ENCODE data around the gene TEK.

Gene TEK

DNA sequence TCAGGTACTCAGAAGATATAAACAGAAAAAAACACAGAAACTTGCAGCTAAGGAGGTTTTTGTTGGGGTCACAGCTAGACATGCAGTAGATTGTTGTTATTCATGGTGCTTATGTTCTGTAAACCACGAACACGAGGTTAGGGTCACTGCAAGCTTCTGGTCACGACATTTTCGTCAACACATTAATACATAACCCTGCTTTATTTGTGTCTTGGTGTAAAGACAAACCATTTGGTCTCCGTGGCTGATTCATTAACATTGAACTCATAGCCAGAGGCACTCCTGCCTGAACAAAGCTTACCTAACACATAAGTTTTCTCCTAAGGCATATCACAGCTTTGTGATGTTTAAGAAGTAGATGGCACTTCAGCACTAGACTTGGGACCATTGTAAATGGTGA, 16.9 kb downstream of the TEK start:
- ATAC-seq: no peak
- TF ChIP-seq SNAI2 (CRISPR knock-in tag; IDR thresholded peaks at IDR 0.05) (no peak), RARB (CRISPR knock-in tag; IDR thresholded peaks at IDR 0.05) (no peak), CSDC2 (CRISPR knock-in tag; IDR thresholded peaks at IDR 0.05) (no peak), ZNF565 (CRISPR knock-in tag; conservative IDR thresholded peaks at IDR 0.05; ENCODE audit: low read depth) (no peak), ISL1 (CRISPR knock-in tag; IDR thresholded peaks at IDR 0.05) (no peak), ZNF8 (CRISPR knock-in tag; IDR thresholded peaks at IDR 0.05) (no peak), GLIS3 (CRISPR knock-in tag; IDR thresholded peaks at IDR 0.05) (no peak), OSR1 (CRISPR knock-in tag; IDR thresholded peaks at IDR 0.05) (no peak), TCF4 (CRISPR knock-in tag; IDR thresholded peaks at IDR 0.05; ENCODE audit: borderline replicate concordance) (no peak), ESRRG (CRISPR knock-in tag; IDR thresholded peaks at IDR 0.05) (no peak), PPARA (CRISPR knock-in tag; IDR thresholded peaks at IDR 0.05; ENCODE audit: borderline replicate concordance) (no peak), TOX (CRISPR knock-in tag; IDR thresholded peaks at IDR 0.05; ENCODE audit: borderline replicate concordance) (no peak), ZNF70 (CRISPR knock-in tag; IDR thresholded peaks at IDR 0.05) (no peak), ZFP3 (CRISPR knock-in tag; IDR thresholded peaks at IDR 0.05) (no peak), ARNTL (CRISPR knock-in tag; IDR thresholded peaks at IDR 0.05; ENCODE audit: borderline replicate concordance, low read depth) (no peak), BACH2 (CRISPR knock-in tag; IDR thresholded peaks at IDR 0.05; ENCODE audit: borderline replicate concordance) (no peak), ZFP30 (CRISPR knock-in tag; IDR thresholded peaks at IDR 0.05) (no peak)
- TF ChIP-seq, protein P1, sequence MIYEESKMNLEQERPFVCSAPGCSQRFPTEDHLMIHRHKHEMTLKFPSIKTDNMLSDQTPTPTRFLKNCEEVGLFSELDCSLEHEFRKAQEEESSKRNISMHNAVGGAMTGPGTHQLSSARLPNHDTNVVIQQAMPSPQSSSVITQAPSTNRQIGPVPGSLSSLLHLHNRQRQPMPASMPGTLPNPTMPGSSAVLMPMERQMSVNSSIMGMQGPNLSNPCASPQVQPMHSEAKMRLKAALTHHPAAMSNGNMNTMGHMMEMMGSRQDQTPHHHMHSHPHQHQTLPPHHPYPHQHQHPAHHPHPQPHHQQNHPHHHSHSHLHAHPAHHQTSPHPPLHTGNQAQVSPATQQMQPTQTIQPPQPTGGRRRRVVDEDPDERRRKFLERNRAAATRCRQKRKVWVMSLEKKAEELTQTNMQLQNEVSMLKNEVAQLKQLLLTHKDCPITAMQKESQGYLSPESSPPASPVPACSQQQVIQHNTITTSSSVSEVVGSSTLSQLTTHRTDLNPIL (CRISPR knock-in tag; IDR thresholded peaks at IDR 0.05; ENCODE audit: low read depth): no peak
- TF ChIP-seq, protein P2, sequence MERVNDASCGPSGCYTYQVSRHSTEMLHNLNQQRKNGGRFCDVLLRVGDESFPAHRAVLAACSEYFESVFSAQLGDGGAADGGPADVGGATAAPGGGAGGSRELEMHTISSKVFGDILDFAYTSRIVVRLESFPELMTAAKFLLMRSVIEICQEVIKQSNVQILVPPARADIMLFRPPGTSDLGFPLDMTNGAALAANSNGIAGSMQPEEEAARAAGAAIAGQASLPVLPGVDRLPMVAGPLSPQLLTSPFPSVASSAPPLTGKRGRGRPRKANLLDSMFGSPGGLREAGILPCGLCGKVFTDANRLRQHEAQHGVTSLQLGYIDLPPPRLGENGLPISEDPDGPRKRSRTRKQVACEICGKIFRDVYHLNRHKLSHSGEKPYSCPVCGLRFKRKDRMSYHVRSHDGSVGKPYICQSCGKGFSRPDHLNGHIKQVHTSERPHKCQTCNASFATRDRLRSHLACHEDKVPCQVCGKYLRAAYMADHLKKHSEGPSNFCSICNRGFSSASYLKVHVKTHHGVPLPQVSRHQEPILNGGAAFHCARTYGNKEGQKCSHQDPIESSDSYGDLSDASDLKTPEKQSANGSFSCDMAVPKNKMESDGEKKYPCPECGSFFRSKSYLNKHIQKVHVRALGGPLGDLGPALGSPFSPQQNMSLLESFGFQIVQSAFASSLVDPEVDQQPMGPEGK (CRISPR knock-in tag; IDR thresholded peaks at IDR 0.05; ENCODE audit: borderline replicate concordance): no peak
- TF ChIP-seq, protein P3, sequence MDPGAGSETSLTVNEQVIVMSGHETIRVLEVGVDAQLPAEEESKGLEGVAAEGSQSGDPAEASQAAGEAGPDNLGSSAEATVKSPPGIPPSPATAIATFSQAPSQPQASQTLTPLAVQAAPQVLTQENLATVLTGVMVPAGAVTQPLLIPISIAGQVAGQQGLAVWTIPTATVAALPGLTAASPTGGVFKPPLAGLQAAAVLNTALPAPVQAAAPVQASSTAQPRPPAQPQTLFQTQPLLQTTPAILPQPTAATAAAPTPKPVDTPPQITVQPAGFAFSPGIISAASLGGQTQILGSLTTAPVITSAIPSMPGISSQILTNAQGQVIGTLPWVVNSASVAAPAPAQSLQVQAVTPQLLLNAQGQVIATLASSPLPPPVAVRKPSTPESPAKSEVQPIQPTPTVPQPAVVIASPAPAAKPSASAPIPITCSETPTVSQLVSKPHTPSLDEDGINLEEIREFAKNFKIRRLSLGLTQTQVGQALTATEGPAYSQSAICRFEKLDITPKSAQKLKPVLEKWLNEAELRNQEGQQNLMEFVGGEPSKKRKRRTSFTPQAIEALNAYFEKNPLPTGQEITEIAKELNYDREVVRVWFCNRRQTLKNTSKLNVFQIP (CRISPR knock-in tag; IDR thresholded peaks at IDR 0.05; ENCODE audit: borderline replicate concordance, low read depth): no peak

DNA sequence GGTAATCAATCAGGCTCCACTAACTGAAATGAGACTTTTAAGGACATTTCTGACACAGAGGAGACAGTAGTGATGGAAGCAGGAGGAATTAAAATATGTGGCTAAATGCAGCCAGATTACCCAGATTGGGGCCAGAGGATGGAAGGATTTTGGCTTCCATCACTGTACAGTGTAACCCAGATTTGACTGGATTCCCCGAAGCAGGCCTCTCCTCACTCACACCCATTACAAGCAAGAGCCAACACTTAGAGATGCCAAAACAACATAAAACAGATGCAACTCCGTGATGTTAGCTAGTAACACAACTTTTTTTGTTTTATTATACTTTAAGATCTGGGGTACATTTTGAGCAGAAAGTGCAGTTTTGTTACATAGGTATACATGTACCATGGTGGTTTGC, 17.6 kb downstream of the TEK start:
- ATAC-seq: no peak
- TF ChIP-seq, protein P4, sequence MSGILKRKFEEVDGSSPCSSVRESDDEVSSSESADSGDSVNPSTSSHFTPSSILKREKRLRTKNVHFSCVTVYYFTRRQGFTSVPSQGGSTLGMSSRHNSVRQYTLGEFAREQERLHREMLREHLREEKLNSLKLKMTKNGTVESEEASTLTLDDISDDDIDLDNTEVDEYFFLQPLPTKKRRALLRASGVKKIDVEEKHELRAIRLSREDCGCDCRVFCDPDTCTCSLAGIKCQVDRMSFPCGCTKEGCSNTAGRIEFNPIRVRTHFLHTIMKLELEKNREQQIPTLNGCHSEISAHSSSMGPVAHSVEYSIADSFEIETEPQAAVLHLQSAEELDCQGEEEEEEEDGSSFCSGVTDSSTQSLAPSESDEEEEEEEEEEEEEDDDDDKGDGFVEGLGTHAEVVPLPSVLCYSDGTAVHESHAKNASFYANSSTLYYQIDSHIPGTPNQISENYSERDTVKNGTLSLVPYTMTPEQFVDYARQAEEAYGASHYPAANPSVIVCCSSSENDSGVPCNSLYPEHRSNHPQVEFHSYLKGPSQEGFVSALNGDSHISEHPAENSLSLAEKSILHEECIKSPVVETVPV (CRISPR knock-in tag; IDR thresholded peaks at IDR 0.05): no peak
- TF ChIP-seq RARB (CRISPR knock-in tag; IDR thresholded peaks at IDR 0.05) (no peak), ZNF565 (CRISPR knock-in tag; conservative IDR thresholded peaks at IDR 0.05; ENCODE audit: low read depth) (no peak), PPARA (CRISPR knock-in tag; IDR thresholded peaks at IDR 0.05; ENCODE audit: borderline replicate concordance) (no peak)

DNA sequence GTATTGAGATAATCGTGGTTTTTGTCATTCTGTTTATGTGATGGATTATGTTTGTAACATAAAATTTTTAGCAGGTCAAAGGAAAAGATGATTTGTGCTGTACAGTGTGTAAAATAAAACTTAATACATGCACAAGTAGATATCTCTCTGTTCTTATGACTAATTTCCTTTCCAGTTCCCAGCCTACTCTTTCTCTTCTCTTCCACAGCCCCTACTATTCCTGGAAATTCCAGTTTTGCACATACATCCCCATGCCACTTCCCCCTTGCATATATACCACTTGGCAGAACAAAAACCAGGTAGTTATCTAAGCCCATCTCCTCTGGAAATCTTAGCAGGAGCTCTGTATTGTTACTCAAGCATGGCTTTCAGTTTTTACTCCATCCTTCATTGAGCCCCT, 20.2 kb downstream of the TEK start:
- no peak for TF ChIP-seq ISL1 (CRISPR knock-in tag; IDR thresholded peaks at IDR 0.05)
- TF ChIP-seq PPARA (CRISPR knock-in tag; IDR thresholded peaks at IDR 0.05; ENCODE audit: borderline replicate concordance): no peak
- ATAC-seq: no peak

DNA sequence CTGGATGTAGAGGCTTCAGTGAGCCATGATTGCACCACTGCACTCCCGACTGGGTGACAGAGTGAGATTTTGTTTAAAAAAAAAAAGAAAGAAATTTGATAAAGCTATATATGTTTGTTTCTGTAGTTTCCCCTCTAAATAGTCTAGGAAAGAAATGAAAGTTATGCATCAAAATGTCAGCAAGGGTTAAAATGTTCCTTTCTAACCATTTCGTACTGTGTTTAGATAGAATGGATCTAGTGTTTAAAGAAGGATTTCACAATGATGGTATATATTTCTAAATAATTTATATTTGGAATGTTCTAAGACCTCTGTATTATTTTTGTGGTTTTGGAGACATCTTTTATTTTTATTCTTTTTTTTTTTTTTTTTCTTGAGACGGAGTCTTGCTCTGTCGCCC, 22.7 kb downstream of the TEK start:
- no peak for TF ChIP-seq BACH2 (CRISPR knock-in tag; IDR thresholded peaks at IDR 0.05; ENCODE audit: borderline replicate concordance)
- no peak for TF ChIP-seq ZC3H10 (CRISPR knock-in tag; IDR thresholded peaks at IDR 0.05)
- TF ChIP-seq ZFP30 (CRISPR knock-in tag; IDR thresholded peaks at IDR 0.05): no peak
- TF ChIP-seq, protein P4 (CRISPR knock-in tag; IDR thresholded peaks at IDR 0.05): no peak
- TF ChIP-seq ISL1 (CRISPR knock-in tag; IDR thresholded peaks at IDR 0.05): no peak
- no peak for TF ChIP-seq PPARA (CRISPR knock-in tag; IDR thresholded peaks at IDR 0.05; ENCODE audit: borderline replicate concordance)
- TF ChIP-seq, protein P1 (CRISPR knock-in tag; IDR thresholded peaks at IDR 0.05; ENCODE audit: low read depth): no peak
- TF ChIP-seq TCF4 (CRISPR knock-in tag; IDR thresholded peaks at IDR 0.05; ENCODE audit: borderline replicate concordance): no peak
- TF ChIP-seq, protein P5, sequence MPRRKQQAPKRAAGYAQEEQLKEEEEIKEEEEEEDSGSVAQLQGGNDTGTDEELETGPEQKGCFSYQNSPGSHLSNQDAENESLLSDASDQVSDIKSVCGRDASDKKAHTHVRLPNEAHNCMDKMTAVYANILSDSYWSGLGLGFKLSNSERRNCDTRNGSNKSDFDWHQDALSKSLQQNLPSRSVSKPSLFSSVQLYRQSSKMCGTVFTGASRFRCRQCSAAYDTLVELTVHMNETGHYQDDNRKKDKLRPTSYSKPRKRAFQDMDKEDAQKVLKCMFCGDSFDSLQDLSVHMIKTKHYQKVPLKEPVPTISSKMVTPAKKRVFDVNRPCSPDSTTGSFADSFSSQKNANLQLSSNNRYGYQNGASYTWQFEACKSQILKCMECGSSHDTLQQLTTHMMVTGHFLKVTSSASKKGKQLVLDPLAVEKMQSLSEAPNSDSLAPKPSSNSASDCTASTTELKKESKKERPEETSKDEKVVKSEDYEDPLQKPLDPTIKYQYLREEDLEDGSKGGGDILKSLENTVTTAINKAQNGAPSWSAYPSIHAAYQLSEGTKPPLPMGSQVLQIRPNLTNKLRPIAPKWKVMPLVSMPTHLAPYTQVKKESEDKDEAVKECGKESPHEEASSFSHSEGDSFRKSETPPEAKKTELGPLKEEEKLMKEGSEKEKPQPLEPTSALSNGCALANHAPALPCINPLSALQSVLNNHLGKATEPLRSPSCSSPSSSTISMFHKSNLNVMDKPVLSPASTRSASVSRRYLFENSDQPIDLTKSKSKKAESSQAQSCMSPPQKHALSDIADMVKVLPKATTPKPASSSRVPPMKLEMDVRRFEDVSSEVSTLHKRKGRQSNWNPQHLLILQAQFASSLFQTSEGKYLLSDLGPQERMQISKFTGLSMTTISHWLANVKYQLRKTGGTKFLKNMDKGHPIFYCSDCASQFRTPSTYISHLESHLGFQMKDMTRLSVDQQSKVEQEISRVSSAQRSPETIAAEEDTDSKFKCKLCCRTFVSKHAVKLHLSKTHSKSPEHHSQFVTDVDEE (CRISPR knock-in tag; IDR thresholded peaks at IDR 0.05): no peak
- no peak for TF ChIP-seq ESRRG (CRISPR knock-in tag; IDR thresholded peaks at IDR 0.05)
- TF ChIP-seq ZFP3 (CRISPR knock-in tag; IDR thresholded peaks at IDR 0.05): no peak
- no peak for TF ChIP-seq SNAI2 (CRISPR knock-in tag; IDR thresholded peaks at IDR 0.05)
- ATAC-seq: no peak

All from SK-N-SH treated with all-trans-retinoic acid at 6 μM for 48 hours (cell line).